Sigmoid colon (tissue), 7 donors: ENCODE data around the gene MSH3. TPM values are rescaled to one million over a fixed set of nuclear protein-coding genes. Genes with fewer than 3 reads are reported as not detected.

Source experiments
- DNase-seq: peaks from one replicate; pipeline ENCODE4 v3.0.0-alpha.2; 2019
- H3K27ac ChIP-seq, 4 donors: fragments of 200-600 bp; sonication (generic); one replicate each; pipeline ENCODE4 v1.5.1; 2016 to 2019; ENCODE audit warnings: mild to moderate bottlenecking in 1 of 4
- H3K27me3 ChIP-seq, 3 donors: fragments of 200-600 bp; sonication (generic); one replicate each; pipeline ENCODE4 v1.5.1; 2019; ENCODE audit warnings: mild to moderate bottlenecking in 1 of 3
- H3K36me3 ChIP-seq, 4 donors: fragments of 200-600 bp; sonication (generic); one replicate each; pipeline ENCODE4 v1.5.1; 2016 to 2019
- H3K4me1 ChIP-seq, 4 donors: fragments of 200-600 bp; sonication (generic); one replicate each; pipeline ENCODE4 v1.5.1; 2017 to 2019
- H3K4me3 ChIP-seq, 4 donors: fragments of 200-600 bp; sonication (generic); one replicate each; pipeline ENCODE4 v1.5.1; 2017 to 2019; ENCODE audit warnings: mild to moderate bottlenecking in 2 of 4, moderate library complexity in 1 of 4
- H3K9me3 ChIP-seq, 4 donors: fragments of 200-600 bp in 3 of 4; sonication (generic) in 3 of 4; one replicate each; pipeline versions ENCODE4 v1.5.1 to v1.6.1; 2013 to 2019
- CTCF ChIP-seq, 4 experiments: fragments of 450-650 bp in 3 of 4; fragments of 200-600 bp in 1 of 4; IDR thresholded peaks; one replicate each; pipeline ENCODE4 v1.5.1; 2016 to 2019; ENCODE audit warnings: antibody characterized with exemption in 4 of 4, mild to moderate bottlenecking in 3 of 4, moderate library complexity in 2 of 4
- EP300 ChIP-seq, 4 donors: sonication (generic); formaldehyde crosslinking; IDR thresholded peaks; one replicate each; pipeline ENCODE4 v1.6.1; 2017; ENCODE audit warnings: antibody characterized with exemption in 4 of 4
- POLR2A ChIP-seq, 2 donors: fragments of 450-650 bp; IDR thresholded peaks; one replicate each; pipeline ENCODE4 v1.6.1; 2016; ENCODE audit warnings: antibody characterized with exemption in 2 of 2, mild to moderate bottlenecking in 2 of 2, moderate library complexity in 2 of 2
- POLR2AphosphoS5 ChIP-seq, 4 donors: sonication (generic); formaldehyde crosslinking; IDR thresholded peaks; one replicate each; pipeline ENCODE4 v1.6.1; 2017; ENCODE audit warnings: antibody characterized with exemption in 4 of 4
- WGBS, 2 donors: extraction: QIAGEN DNeasy Blood & Tissue Kit; methylation state at CpG; one replicate each; pipeline ENCODE4 v1.1.7; 2013; 5-methylcytosine and 5-hydroxymethylcytosine counted together
- intact Hi-C: fragments of 100-400 bp; cut with DNase I; formaldehyde crosslinking; loops from one replicate; pipeline ENCODE4 v1.15.1; 2023
- polyA plus RNA-seq, 3 donors: library from polyadenylated mRNA; stranded (reverse); fragments of 200-250 nt; gene quantifications; one replicate each; pipeline ENCODE4 v1.2.3, GENCODE V29; 2013
- total RNA-seq, 4 donors: library from RNA; depleted of rRNA; stranded (reverse); fragments of >200 nt; gene quantifications; one replicate each; pipeline ENCODE4 v1.1.0, GENCODE V29; 2016
- donor health status: healthy with polysubstance abuse.
- donor health status: Bipolar disorder and iron deficiency.
- donor health status: healthy.

The MSH3 gene
- total and polyA plus RNA-seq, 7 donors, result 3.6 to 15.3 (median 11.8) TPM

- 88 to 97% methylated on average over 1 of the region's 1 CpG for WGBS, 2 donors
- no peaks in the 10 kb centered on the region for H3K27me3 ChIP-seq
- no peak overlapping the region for H3K27ac ChIP-seq
- no peaks in the 10 kb centered on the region for H3K4me1 ChIP-seq
- H3K9me3 ChIP-seq, result no peaks in the 10 kb centered on the region
- no peak for DNase-seq
- no peak for TF ChIP-seq POLR2A (IDR thresholded peaks at IDR 0.05)
- TF ChIP-seq EP300 (IDR thresholded peaks at IDR 0.05), result no peak
- no peak for TF ChIP-seq POLR2AphosphoS5 (IDR thresholded peaks at IDR 0.05)
- no peak for TF ChIP-seq CTCF (IDR thresholded peaks at IDR 0.05)
- no peaks in the 10 kb centered on the region for H3K36me3 ChIP-seq
- intact Hi-C loops, result no loop called here
- no peak overlapping the region for H3K4me3 ChIP-seq
Measured at GRCh38 chr5:80804332-80804731, 149.9 kb downstream of the MSH3 start.

- intact Hi-C loops, result no loop called here
- Histone ChIP-seq H3K4me1 (no peaks in the 10 kb centered on the region), H3K27me3 (no peaks in the 10 kb centered on the region), H3K36me3 (no peaks in the 10 kb centered on the region), H3K9me3 (no peaks in the 10 kb centered on the region), H3K4me3 (no peak overlapping the region), H3K27ac (no peak overlapping the region)
- no peak for DNase-seq
- TF ChIP-seq POLR2AphosphoS5 (IDR thresholded peaks at IDR 0.05), result no peak
- no peak for TF ChIP-seq EP300 (IDR thresholded peaks at IDR 0.05)
- TF ChIP-seq CTCF (IDR thresholded peaks at IDR 0.05), result no peak
- TF ChIP-seq POLR2A (IDR thresholded peaks at IDR 0.05), result no peak
- WGBS, 2 donors, result 99% methylated on average over 2 of the region's 2 CpGs
Measured at GRCh38 chr5:80805038-80805437, 150.6 kb downstream of the MSH3 start.

GRCh38 chr5:80806929-80807328 is 152.5 kb downstream of the MSH3 start:
- Histone ChIP-seq H3K36me3 (no peaks in the 10 kb centered on the region), H3K4me1 (no peaks in the 10 kb centered on the region), H3K9me3 (no peaks in the 10 kb centered on the region), H3K4me3 (no peak overlapping the region), H3K27me3 (no peaks in the 10 kb centered on the region), H3K27ac (no peak overlapping the region)
- intact Hi-C loops, result no loop called here
- TF ChIP-seq POLR2AphosphoS5 (IDR thresholded peaks at IDR 0.05), result no peak
- no peak for TF ChIP-seq CTCF (IDR thresholded peaks at IDR 0.05)
- no peak for TF ChIP-seq EP300 (IDR thresholded peaks at IDR 0.05)
- no peak for TF ChIP-seq POLR2A (IDR thresholded peaks at IDR 0.05)
- DNase-seq, result no peak

- H3K36me3 ChIP-seq, result peaks cover 0 to 19% (median 3%) of the 10 kb centered on the region in 4 donors
- no peaks in the 10 kb centered on the region for H3K9me3 ChIP-seq
- no peaks in the 10 kb centered on the region for H3K4me1 ChIP-seq
- no peaks in the 10 kb centered on the region for H3K27me3 ChIP-seq
- TF ChIP-seq POLR2AphosphoS5 (IDR thresholded peaks at IDR 0.05) (no peak), CTCF (IDR thresholded peaks at IDR 0.05) (no peak), POLR2A (IDR thresholded peaks at IDR 0.05) (no peak), EP300 (IDR thresholded peaks at IDR 0.05) (no peak)
- no peak overlapping the region for H3K27ac ChIP-seq
- intact Hi-C loops, result no loop called here
- 92 to 97% methylated on average over 3 of the region's 3 CpGs for WGBS, 2 donors
- DNase-seq, result no peak
- no peak overlapping the region for H3K4me3 ChIP-seq
Measured at GRCh38 chr5:80809451-80809850, 155.0 kb downstream of the MSH3 start.

- peaks cover 0 to 23% (median 4%) of the 10 kb centered on the region in 4 donors for H3K36me3 ChIP-seq
- intact Hi-C loops, result no loop called here
- H3K27me3 ChIP-seq, result no peaks in the 10 kb centered on the region
- H3K27ac ChIP-seq, result no peak overlapping the region
- WGBS, 2 donors, result 56 to 85% methylated on average over 1 of the region's 1 CpG
- no peaks in the 10 kb centered on the region for H3K9me3 ChIP-seq
- no peak for DNase-seq
- TF ChIP-seq CTCF (IDR thresholded peaks at IDR 0.05), result no peak
- no peak for TF ChIP-seq POLR2AphosphoS5 (IDR thresholded peaks at IDR 0.05)
- TF ChIP-seq POLR2A (IDR thresholded peaks at IDR 0.05), result no peak
- TF ChIP-seq EP300 (IDR thresholded peaks at IDR 0.05), result no peak
- H3K4me1 ChIP-seq, result no peaks in the 10 kb centered on the region
- no peak overlapping the region for H3K4me3 ChIP-seq
Measured at GRCh38 chr5:80810425-80810824, 156.0 kb downstream of the MSH3 start.
